HG03378 (cell line): ENCODE data around the gene PLIN3.
"Not testable (repeated sequence)": the region's sequence is repeated elsewhere in the genome, so short reads cannot be mapped to it uniquely, and the experiment has no call there.

ENCODE experiments used
- ATAC-seq: cut with Tn5 transposase; IDR thresholded peaks from one replicate; pipeline ENCODE4 v1.9.1; 2021; ENCODE audit warnings: mild to moderate bottlenecking, moderate library complexity; ENCODE audit not compliant: unreplicated experiment

The PLIN3 gene, protein sequence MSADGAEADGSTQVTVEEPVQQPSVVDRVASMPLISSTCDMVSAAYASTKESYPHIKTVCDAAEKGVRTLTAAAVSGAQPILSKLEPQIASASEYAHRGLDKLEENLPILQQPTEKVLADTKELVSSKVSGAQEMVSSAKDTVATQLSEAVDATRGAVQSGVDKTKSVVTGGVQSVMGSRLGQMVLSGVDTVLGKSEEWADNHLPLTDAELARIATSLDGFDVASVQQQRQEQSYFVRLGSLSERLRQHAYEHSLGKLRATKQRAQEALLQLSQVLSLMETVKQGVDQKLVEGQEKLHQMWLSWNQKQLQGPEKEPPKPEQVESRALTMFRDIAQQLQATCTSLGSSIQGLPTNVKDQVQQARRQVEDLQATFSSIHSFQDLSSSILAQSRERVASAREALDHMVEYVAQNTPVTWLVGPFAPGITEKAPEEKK

DNA sequence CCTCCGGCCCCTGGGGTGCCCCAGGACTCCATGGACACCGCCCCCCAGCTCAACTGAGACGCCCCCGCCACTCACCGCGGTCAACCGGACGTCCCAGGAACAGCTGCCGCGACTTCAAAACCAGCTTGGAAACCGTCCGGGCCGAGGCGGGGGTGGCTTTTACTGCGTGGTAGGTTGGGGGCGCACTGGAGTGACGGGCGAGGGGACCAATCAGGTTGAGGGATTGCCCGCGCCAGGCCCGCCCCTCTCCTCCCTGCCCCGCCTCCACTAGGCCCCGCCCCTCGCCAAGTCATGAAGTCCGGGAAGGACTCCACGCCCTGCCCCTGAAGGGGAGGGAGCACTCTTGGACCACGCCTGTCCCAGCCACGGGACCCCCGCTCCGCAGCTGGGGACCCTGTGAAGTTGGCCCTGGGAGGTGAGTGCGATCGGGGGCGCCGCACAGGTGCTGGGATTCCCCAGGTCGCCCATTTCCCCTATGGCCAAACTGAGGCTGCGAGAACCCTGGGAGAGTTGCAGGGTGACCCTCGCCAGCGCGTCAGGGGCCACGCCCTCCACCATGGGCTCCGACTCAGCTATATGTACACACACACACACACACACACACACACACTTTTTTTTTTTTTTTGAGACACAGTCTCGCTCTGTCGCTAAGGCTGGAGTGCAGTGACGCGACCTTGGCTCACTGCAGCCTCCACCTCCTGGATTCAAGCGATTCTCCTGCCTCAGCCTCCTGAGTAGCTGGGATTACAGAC is at the start of gene PLIN3:
PLIN3 (minus strand) TSS at position 134 of the 752 bp plus-strand sequence. CDS start 6,273 bp downstream, outside the sequence.
- peak; percentile 45 for ATAC-seq

DNA sequence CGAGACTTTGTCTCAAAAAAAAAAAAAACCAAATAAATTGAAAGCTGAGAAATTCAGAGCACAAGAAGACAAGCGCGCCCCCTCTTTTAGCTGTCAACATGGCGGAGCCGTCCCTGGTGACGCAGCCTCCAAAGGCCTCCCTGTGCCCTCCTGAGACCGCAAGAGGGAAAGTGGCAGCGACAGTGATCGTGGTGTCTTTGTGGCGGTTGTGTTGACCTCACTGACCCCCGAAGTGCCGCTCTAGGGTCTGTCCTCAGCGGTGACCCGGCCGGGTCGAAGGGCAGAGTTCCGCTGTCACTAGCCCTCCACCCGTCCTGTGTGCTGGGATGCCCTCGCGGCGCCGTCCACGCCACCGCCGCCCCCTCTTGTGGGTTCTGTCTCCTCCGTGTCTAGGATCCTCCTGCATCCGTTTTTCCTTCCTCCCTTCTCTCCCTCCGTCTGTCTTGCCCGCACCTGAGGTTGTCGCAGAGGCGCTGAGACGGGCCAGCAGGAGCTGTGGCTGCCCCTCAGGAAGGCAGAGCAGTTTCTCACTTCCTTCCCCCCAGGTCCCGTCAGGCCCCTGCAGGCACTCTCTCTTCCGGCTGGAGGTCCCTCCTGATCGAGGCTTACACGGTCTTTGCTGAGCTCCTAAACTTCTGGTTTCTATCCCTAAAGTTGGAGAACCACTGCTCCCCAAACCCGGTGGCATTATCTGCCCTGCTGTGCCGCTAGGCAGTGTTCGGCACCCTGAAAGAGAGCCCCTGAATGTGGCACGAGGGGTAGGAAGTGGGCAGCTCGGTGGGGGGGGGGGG is 49.0 kb upstream of the PLIN3 start:
- no peak for ATAC-seq

DNA sequence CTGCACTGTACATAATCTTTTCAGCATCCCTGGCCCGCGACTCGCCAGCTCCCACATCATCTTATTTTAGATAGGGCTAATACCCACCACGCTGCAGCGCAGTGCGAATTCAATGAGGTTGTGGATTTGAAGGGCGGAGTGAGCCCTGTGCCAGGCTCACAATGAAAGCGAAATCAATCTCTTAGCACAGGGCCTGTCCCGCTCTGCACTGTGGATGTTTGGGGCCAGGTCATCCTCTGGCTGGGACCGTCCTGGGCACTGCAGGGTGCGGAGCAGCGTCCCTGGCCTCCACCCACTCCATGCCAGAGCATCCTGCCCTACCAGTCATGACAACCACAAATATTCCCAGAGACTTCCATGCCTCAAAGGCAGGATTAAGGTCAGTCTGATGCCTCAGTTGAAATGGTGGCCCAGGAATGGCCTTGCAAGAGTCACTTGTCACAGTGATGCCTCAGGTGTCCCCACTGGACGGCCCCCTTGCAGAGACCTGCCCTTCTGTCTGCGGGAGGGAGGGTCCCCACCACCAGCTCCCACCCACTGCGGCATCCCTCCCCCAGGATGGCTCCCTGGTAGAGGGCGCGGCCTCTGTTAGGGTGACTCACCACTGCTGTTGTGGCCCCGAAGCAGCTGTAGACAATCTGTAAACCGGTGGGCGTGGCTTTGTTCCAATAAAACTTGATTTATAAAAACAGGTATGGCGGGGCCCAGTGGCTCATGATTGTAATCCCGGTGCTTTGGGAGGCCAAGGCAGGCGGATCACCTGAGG is 47.5 kb upstream of the PLIN3 start:
- ATAC-seq, result no peak

DNA sequence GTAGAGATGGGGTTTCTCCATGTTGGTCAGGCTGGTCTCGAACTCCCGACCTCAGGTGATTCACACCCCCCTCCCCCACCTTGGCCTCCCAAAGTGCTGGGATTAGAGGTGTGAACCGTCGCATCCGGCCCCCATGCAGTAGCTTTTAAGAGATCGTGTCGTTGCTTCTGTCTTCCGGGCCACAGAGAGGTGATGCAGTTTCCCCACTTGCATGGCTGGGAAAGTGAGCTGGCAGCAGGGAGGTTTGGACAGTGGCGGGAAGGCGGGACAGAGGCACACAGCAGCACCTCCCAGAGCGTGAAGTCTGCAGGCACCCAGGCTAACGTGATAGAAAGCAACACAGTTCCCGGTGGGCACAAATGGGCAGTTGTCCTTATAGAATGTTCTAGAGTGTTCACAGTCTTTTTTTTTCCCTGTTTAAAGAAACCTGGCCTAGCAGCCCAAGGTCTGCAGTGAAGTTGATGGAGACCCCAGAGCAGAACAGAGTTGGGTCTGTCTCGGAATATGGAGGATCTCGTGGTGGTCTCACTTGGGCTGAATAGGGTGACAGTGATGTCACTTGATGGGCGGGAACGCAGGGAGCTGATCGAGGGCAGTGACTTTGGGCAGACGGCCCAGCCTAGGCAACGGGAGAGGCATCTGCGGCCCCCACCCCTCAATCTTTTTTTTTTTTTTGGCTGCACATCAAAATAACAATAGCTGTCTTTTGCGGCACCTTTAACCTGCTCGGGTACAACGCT is 46.7 kb upstream of the PLIN3 start:
- ATAC-seq, result no peak

DNA sequence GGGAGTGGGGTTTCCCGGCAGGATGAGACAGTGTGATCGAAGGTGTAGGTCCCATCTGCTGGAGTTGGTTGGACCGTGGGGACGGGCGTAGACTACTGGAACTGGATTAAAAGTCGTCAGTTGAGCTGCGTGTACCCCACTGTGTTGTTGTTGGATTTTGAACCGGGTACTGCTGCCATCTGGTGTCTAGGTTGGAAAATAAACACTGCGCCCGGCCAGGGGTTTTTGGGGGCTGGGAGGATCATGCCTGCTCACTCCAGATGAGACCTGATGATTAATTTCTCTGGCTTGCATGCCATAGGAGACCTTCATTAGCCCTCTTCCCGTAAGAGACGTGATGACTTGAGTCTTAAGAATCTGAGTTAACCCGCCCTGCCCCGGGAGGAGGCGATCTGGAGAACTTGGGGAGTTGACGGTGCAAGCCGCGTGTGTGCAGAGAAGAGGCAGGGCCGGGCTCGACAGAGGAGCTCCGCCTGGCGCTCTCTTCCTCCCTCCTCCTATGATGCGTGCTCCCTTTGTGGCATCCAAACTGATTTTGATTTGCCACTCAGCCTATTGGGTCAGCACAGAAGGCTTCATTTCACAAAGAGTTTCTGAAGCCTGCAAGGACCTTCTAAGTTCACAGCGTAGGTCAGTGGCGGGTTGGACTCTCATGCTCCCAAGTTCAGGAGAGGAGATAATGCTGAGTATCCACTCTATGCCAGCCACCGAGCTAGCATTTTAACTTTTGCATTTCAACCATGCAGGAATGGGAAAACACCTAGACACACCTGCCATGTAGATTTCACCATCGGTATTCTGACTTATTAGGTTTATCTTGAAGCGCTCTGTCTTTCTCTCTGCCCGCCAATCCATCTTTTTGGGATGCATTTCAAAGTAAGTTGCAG is 44.6 kb upstream of the PLIN3 start:
- no peak for ATAC-seq

DNA sequence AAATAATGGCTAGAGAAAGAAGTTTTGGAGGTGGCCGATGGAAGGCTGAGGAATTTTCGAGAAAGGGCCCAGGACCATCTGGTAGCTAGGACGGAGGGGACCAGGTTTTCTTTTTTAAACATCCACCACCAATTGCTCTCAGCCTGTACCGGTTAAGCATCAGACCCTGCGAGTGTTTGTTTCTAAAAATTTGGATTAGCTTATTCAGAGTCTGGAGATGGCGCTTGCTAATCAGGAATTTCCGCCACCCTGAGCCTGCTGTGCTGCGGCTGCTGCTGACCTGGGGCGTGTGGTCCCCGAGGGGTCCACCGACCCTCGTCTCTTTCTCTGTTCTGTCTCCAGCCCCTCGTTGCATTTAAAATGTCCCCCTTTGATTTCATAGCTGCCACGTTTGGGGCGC is 43.8 kb upstream of the PLIN3 start:
- ATAC-seq, result no peak

DNA sequence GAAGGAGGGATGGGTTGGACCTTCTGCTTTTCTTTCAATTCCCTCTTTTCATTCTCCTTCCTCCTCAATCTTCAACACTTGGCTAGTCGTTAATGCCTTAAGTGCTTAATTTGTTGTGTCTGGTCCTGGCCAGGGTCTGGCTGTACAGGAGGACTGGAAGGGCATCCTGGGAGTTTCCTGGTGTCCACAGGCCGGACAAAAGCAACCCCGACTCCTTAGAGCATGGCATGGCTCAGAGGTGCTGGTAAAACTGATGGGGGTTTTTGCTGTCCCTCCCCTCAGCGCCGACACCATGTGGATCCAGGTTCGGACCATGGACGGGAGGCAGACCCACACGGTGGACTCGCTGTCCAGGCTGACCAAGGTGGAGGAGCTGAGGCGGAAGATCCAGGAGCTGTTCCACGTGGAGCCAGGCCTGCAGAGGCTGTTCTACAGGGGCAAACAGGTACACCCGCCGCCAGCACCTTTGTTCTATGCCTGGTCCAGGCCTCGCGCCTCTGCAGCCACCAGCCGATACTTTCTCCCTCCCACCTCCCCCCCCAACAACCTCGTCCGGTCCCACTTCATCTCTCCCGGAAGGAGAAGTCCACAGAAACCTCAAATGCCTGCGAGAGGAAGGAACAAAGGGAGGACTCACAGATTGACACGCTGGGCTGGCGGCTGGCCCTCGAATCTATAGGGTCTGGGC is 43.3 kb upstream of the PLIN3 start:
- no peak for ATAC-seq

DNA sequence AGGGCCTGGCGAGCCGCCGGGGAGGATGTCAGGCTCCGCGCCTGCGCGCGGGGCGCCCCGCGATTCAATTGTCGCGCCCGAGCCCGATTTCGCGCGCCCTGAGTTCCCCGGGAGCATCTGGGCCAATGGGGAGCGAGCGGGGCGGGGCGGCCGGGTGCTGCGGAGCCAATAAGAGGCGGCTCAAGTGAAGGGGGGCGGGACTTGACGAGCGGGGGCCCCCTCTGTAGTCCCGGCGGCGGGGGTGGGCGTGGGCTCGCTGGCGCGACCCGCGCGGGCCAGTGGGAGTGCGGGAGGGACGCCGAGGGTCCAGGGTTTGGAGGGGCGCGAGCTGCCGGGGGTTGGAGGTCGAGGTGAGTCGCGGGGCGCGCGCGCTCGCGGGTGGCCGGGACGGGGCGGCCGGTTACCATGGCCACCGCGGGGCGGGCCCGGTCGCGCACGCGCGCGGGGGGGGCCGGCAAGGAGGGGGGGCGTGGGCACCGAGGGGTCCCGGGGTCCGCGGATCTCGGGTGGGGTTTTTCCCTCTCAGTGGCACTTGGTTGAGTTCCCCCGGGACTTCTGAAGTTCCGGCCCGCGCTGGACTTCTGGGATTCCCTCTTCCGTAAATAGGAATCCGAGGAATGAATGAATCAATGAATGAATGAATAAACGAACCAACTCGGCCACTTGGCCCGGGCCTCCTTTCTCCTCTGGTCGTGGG is 42.6 kb upstream of the PLIN3 start:
- no peak for ATAC-seq

DNA sequence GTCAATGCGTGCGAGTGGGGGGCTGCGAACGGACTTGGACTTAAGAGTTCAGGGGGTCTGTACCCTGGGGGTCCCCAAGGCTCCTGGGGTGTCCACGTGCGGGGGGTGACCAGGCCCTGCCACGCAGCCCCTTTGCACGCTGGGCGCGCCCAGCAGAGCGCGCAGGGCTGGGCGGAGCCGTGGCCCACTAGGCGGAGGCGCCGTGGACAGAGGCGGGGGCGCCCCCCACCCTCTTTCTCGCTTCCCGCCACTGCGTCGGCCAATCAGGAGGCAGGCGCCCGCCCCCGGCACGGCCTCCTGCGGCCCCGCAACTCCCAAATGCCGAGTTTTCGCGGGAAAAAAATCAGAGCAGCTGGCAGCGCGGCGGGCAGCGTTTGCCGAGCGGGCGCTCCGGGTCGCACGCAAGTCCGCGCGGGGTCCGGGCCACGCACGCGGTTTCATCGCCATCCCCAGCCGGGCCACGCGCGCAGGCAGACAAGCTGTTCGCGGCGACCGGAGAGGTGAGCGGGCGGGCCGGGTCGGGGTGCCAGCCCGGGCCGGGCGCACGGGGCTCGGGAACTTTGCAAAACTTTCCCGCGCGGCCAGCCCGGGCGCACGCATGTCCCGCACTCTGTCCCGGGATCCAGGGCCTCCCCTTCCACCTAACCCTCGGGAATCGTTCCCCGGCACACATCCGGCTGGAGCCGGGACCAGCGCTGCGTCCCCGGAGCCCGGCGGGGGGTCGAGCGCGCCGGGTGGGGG is 41.9 kb upstream of the PLIN3 start, which contains the start of gene UHRF1:
UHRF1 (plus strand) TSS at position 346 of the 741 bp plus-strand sequence. CDS start 1,385 bp downstream, outside the sequence.
- no peak for ATAC-seq

DNA sequence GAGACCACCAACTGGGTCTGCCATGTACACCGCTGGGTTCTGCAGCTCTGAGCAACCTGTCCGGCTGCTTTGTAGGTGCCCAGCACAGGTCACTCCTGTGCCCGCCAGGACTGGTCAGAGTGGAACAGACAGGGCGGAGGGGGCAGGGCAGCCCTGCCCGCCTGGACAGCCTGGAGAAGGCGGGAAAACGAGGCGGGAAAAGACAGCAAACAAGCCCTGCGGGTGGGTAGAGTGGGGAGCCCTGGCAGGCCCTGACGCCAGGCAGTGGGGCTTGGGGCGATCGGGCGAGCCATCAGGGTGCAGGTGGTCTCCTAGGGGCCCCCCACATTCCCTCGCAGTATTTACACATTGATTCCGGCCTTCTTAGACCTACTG is 41.3 kb upstream of the PLIN3 start:
- no peak for ATAC-seq

DNA sequence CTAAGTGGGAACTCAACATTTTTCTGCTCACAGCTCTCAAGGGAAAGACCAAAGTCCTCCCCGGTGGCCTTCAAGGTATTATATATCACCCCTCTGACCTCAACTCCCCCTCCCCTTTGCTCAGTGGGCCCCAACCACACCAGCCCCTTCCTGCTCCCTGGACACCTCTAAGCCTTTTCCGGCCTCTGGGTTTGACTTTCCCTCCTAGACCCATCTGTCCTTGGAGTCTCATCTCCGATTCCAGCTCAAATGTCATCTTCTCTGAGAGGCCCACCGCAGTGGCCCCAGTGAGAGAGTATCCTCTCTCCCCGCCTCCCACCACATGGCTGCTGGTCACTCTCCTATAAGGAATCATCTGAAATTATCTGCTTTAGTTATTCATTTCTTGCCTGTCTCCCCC is 40.9 kb upstream of the PLIN3 start:
- ATAC-seq, result no peak

DNA sequence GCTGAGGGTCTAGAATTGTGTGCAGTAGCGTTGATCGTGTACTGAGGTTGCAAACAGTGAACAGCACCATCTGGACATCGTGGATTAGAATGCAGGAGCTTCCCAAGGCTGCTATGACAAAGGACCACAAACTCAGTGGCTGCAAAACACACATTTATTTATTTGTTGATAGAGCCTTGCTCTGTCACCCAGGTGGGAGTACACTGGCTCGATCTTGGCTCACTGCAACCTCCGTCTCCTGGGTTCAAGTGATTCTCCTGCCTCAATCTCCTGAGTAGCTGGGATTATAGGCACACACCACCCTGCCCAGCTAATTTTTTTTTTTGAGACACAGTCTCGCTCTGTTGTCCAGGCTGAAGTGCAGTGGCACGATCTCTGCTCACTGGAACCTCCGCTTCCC is 39.5 kb upstream of the PLIN3 start:
- ATAC-seq, result no peak

DNA sequence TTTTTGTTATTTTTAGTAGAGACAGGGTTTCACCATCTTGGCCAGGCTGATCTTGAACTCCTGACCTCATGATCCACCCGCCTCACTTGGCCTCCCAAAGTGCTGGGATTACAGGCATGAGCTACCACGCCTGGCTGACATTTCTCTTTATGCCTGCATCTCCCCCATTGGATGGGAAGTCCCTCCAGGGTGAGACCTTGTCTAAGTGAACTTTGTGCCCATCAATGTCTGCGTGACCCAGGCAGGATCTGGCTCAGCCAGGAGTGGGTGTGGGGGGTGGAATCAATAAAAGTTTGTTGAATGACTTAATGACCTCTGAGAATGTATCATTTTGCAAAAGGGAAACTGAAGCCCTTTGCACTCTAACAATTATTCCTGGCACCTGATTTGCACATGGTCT is 37.0 kb upstream of the PLIN3 start:
- ATAC-seq, result no peak

DNA sequence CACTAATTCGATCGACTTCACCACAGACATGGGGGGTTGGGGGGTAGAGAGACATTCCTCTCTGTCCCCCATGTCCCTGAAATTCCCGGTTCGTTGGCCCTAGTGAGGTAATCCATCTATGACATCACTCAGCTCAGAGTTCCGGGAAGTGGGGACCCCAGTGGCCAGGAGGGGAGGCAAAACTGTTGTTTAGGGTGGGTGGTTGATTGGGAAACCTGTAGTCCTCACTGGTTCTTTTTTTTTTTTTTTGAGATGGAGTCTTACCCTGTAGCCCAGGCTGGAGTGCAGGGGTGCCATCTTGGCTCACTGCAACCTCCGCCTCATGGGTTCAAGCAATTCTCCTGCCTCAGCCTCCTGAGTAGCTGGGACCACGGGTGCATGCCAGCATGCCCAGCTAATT is 35.3 kb upstream of the PLIN3 start, which contains the start of gene ARRDC5:
ARRDC5 (minus strand) TSS at position 101 of the 400 bp plus-strand sequence; CDS start at position 30, 71 bp downstream.
- ATAC-seq, result no peak

DNA sequence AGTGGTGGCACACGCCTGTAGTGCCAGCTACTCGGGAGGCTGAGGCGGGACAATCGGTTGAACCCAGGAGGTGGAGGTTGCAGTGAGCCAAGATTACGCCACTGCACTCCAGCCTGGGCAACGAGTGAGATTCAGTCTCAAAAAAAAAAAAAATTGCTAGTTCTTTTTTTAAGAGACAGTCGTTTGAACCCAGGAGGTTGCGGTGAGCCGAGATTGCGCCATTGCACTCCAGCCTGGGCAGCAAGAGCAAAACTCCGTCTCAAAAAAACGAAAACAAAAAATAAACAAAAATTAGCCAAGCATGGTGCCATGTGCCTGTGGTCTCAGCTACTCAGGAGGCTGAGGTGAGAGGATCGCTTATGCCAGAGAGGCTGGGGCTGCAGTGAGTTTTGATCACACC is 33.4 kb upstream of the PLIN3 start:
- not testable (repeated sequence) for ATAC-seq

DNA sequence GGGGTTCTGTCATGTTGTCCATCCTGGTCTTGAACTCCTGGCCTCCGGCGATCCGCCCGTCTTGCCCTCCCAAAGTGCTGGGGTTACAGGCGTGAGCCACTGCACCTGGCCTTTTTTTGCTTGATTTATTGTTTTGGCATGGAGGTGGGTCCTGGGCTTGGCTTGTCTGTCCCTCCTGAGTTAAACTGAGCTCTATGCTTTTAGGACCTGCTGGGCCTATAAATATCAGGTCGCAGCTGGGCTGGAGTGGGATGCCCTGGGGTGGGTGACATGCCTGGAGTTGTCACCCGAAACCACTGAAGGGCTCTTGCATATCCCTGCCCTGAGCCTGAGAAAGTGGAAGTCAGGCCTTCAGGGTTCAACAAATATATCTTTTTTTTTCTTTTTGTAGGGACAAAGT is 29.7 kb upstream of the PLIN3 start:
- no peak for ATAC-seq

DNA sequence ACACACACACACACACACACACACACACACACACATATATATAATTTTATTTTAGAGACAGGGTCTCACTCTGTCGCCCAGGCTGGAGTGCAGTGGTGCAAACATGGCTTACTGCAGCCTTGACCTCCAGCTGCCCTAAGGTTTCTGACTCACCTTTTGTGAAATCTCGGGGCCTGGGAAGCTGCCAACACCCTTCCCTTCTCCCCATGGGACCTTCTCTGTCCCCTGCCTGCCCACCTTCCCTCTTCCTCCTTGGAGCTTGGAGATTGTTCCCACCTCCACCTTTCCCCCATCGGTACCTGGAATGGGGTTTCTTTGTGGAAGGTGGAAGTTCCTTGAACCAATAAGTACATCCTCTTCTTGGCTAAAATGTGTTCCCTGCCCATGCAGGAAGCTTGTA is 28.9 kb upstream of the PLIN3 start:
- ATAC-seq, result no peak
